MM.1S (cell line): ENCODE data around the gene PTH2R.

ENCODE experiments used
- DNase-seq: peaks from one replicate; pipeline ENCODE4 v3.0.0-alpha.2; 2015
- H2AFZ ChIP-seq: fragments of 300-600 bp; sonication (generic); 2 replicates; pipeline ENCODE4 v1.6.0; 2016; ENCODE audit warnings: antibody characterized with exemption, low read length
- H3F3A ChIP-seq: fragments of 300-600 bp; sonication (generic); 2 replicates; pipeline ENCODE4 v1.6.1; 2016; ENCODE audit warnings: mild to moderate bottlenecking, antibody characterized with exemption, low read length, moderate library complexity, mixed read lengths; ENCODE audit not compliant: insufficient read depth
- H3K27ac ChIP-seq: fragments of 300-600 bp; sonication (generic); 2 replicates; pipeline ENCODE4 v1.5.1; 2016; ENCODE audit warnings: mild to moderate bottlenecking, low read length
- H3K27me3 ChIP-seq: fragments of 300-600 bp; sonication (generic); replicated peaks from 2 replicates; pipeline ENCODE4 v1.6.0; 2016; ENCODE audit warnings: low read length; ENCODE audit not compliant: insufficient read depth
- H3K36me3 ChIP-seq: fragments of 300-600 bp; sonication (generic); replicated peaks from 2 replicates; pipeline ENCODE4 v1.6.1; 2016; ENCODE audit warnings: mild to moderate bottlenecking, low read length, mixed read lengths; ENCODE audit not compliant: insufficient read depth
- H3K4me1 ChIP-seq: fragments of 300-600 bp; sonication (generic); 2 replicates; pipeline ENCODE4 v1.6.1; 2016; ENCODE audit warnings: low read length, mixed read lengths
- H3K4me2 ChIP-seq: fragments of 300-600 bp; sonication (generic); 2 replicates; pipeline ENCODE4 v1.6.0; 2016; ENCODE audit warnings: low read depth, low read length
- H3K4me3 ChIP-seq: fragments of 300-600 bp; sonication (generic); 2 replicates; pipeline ENCODE4 v1.5.1; 2016; ENCODE audit warnings: low read length, mixed read lengths
- H3K79me2 ChIP-seq: fragments of 300-600 bp; sonication (generic); 2 replicates; pipeline ENCODE4 v1.6.1; 2016; ENCODE audit warnings: mixed run types, low read length, mixed read lengths
- H3K9ac ChIP-seq: fragments of 300-600 bp; sonication (generic); 2 replicates; pipeline ENCODE4 v1.6.1; 2016; ENCODE audit warnings: low read length, mixed read lengths
- H3K9me2 ChIP-seq: fragments of 300-600 bp; sonication (generic); replicated peaks from 2 replicates; pipeline ENCODE4 v1.6.1; 2016; ENCODE audit warnings: mild to moderate bottlenecking, low read length, mixed read lengths; ENCODE audit not compliant: insufficient read depth
- H3K9me3 ChIP-seq: fragments of 300-600 bp; sonication (generic); replicated peaks from 2 replicates; pipeline ENCODE4 v1.6.1; 2016; ENCODE audit warnings: mild to moderate bottlenecking, low read length, mixed read lengths; ENCODE audit not compliant: insufficient read depth
- H4K20me1 ChIP-seq: fragments of 300-600 bp; sonication (generic); 2 replicates; pipeline ENCODE4 v1.6.1; 2016; ENCODE audit warnings: mild to moderate bottlenecking, low read length, moderate library complexity, mixed read lengths; ENCODE audit not compliant: insufficient read depth
- EZH2 ChIP-seq: fragments of 300-600 bp; sonication (generic); optimal IDR thresholded peaks from 2 replicates; pipeline ENCODE3; 2017; ENCODE audit warnings: low read depth, mild to moderate bottlenecking, antibody characterized with exemption, low read length, mixed read lengths
- EZH2phosphoT487 ChIP-seq: fragments of 300-600 bp; sonication (generic); IDR thresholded peaks from 2 replicates; pipeline ENCODE4 v1.6.1; 2018; ENCODE audit warnings: antibody characterized with exemption, low read length
- TF ChIP-seq, protein P1 (sequence below): fragments of 300-600 bp; sonication (generic); IDR thresholded peaks from 2 replicates; pipeline ENCODE4 v1.5.1; 2016; ENCODE audit warnings: antibody characterized with exemption, low read length, mixed read lengths

The PTH2R gene, protein sequence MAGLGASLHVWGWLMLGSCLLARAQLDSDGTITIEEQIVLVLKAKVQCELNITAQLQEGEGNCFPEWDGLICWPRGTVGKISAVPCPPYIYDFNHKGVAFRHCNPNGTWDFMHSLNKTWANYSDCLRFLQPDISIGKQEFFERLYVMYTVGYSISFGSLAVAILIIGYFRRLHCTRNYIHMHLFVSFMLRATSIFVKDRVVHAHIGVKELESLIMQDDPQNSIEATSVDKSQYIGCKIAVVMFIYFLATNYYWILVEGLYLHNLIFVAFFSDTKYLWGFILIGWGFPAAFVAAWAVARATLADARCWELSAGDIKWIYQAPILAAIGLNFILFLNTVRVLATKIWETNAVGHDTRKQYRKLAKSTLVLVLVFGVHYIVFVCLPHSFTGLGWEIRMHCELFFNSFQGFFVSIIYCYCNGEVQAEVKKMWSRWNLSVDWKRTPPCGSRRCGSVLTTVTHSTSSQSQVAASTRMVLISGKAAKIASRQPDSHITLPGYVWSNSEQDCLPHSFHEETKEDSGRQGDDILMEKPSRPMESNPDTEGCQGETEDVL

DNA sequence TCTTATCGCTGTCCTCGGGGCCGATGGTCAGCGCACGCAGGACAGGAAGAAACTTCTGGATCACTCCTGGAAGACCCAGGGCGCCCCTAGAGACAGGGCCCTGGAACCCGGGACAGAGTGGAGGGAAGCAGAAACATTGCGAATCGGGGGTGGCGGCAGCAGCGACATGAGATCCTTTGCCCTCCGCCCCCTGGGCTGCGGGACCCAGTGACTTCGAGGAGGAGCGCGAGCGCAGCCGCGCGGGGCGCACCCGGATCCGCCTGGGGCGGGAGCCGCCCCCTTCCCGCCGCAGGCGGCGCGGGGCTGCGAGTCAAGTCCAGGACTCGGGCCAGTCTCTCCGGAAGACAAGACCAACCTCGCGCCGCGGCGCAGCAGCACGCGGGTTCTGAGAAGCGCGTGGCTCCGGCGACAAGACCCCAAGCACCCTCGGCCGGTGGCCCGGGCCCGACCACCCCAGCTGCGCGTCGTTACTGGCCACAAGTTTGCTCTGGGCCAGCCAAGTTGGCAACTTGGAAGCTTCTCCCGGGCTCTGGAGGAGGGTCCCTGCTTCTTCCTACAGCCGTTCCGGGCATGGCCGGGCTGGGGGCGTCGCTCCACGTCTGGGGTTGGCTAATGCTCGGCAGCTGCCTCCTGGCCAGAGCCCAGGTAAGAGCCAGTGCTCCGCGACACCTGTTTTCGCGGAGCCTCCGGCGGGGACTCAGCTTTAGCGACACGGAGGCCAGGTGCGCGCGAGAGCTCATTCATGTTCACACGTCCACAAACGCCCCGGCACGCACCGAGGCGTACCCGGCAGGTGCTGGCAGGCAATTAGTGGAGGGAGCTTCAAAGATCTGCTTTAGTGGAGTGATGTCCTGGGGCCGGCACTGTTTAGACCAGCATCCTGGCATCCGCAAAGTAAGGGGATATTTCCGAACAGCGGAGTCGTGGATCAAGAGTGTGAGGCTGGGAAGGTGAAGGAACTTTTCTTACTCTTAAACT, at the start of gene PTH2R:
Gene PTH2R, plus strand, starts transcription at position 319 of the 978 bp plus-strand sequence. Its CDS starts 252 bp downstream, at position 571.
- DNase-seq: no peak
- TF ChIP-seq, protein P1, sequence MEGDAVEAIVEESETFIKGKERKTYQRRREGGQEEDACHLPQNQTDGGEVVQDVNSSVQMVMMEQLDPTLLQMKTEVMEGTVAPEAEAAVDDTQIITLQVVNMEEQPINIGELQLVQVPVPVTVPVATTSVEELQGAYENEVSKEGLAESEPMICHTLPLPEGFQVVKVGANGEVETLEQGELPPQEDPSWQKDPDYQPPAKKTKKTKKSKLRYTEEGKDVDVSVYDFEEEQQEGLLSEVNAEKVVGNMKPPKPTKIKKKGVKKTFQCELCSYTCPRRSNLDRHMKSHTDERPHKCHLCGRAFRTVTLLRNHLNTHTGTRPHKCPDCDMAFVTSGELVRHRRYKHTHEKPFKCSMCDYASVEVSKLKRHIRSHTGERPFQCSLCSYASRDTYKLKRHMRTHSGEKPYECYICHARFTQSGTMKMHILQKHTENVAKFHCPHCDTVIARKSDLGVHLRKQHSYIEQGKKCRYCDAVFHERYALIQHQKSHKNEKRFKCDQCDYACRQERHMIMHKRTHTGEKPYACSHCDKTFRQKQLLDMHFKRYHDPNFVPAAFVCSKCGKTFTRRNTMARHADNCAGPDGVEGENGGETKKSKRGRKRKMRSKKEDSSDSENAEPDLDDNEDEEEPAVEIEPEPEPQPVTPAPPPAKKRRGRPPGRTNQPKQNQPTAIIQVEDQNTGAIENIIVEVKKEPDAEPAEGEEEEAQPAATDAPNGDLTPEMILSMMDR: no peak
- TF ChIP-seq EZH2phosphoT487 (no peak), EZH2 (no peak)
- Histone ChIP-seq H3K36me3 (no peaks in the 10 kb centered on the region), H2AFZ (no peak within 1 kb of the TSS), H3K4me1 (no peaks in the 10 kb centered on the region), H3K79me2 (no peaks in the 10 kb centered on the region), H3F3A (no peaks in the 10 kb centered on the region), H3K27me3 (no peaks in the 10 kb centered on the region), H3K9me2 (no peaks in the 10 kb centered on the region), H3K9ac (no peak within 1 kb of the TSS), H3K9me3 (no peaks in the 10 kb centered on the region), H4K20me1 (no peaks in the 10 kb centered on the region), H3K27ac (no peak within 1 kb of the TSS), H3K4me3 (no peak within 1 kb of the TSS), H3K4me2 (no peak within 1 kb of the TSS)

DNA sequence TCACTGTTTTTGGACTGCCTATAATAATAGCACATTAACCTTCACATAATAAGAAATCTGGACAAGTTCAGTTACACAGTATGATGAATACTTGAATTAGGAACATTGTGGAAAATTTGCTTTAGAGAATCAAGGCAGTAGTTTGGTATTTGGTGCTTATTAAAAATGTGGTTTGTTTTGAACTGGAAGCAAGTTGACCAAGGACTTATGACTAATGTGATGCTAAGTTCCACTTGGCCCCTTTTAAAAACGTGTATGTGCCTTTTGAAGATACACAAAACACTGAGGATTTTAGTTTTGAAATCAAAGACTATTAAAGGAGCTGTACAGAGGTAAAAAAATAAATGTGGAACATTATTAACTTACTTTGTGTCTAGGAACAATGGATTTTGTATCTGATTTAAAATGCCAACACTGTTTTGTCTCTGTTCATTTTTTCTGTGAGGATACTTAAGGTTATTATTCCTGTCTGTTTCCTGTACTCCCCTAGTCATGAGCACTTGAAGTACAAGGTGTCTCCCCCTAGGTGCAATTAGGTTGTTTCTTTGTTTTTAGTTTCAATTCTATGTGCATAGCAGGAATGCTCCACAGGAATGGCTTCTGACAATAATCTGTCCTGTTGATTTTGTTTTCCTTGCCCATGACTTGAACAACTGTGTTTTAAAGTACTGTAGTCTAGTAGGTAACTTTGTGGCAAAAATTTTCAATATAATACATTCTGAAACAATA, 49.6 kb upstream of the PTH2R start:
- H3K36me3 ChIP-seq: peaks cover 4% of the 10 kb centered on the region
- no peaks in the 10 kb centered on the region for H3K9me3 ChIP-seq
- H4K20me1 ChIP-seq: no peaks in the 10 kb centered on the region
- no peak for DNase-seq
- no peaks in the 10 kb centered on the region for H3K9me2 ChIP-seq
- H3K27ac ChIP-seq: no peak overlapping the region
- no peaks in the 10 kb centered on the region for H3K79me2 ChIP-seq
- no peak overlapping the region for H3K4me2 ChIP-seq
- TF ChIP-seq EZH2 (no peak), EZH2phosphoT487 (no peak)
- TF ChIP-seq, protein P1: no peak
- H3K4me1 ChIP-seq: no peaks in the 10 kb centered on the region
- H3K27me3 ChIP-seq: no peaks in the 10 kb centered on the region
- no peak overlapping the region for H3K4me3 ChIP-seq
- no peak overlapping the region for H2AFZ ChIP-seq
- H3K9ac ChIP-seq: no peak overlapping the region
- H3F3A ChIP-seq: no peaks in the 10 kb centered on the region

DNA sequence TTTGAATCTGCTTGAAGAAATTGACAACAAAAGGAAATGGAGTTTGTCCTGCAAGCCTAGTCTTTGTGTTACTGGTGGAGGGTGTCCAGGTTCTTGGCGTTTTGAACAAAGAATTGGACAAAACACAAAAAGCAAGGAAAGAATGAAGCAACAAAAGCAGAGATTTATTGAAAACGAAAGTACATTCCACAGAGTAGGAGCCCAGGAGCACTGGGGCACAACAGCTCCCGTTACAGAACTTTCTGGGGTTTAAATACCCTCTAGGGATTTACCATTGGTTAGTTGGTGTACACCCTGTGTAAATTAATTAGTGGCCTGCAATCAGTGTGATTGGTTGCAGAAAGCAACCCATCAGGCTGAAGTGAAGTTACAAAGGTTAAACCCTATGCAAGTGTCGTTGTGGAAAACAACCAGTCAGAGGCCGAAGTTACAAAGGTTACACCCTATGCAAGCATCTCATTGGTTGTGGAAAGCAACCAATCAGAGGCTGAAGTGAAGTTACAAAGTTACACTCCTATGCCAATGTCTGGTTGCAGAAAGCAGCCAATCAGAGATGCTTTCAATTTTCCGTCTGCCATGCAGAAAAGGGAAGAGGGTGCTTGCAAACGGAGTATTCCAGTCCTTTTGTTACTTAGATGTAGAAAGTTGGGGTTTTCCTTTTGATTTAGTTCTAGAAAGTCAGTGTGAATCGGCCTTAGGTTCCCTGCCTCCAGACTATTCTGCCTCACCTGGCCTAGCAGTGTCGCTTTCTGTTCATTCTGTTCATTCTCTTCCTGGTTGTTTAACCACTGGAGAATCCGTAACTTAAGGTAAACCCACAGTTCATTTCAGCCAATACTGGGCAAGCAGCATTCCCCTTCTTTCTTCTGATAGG, 47.6 kb upstream of the PTH2R start:
- Histone ChIP-seq H3K27ac (no peak overlapping the region), H3K36me3 (peaks cover 2% of the 10 kb centered on the region; the same call in 1 of the 2 replicates), H3K9me2 (no peaks in the 10 kb centered on the region), H3K27me3 (no peaks in the 10 kb centered on the region), H3K9me3 (no peaks in the 10 kb centered on the region), H4K20me1 (no peaks in the 10 kb centered on the region), H3K4me1 (no peaks in the 10 kb centered on the region), H3K4me2 (no peak overlapping the region), H3K4me3 (no peak overlapping the region), H3K79me2 (no peaks in the 10 kb centered on the region), H3K9ac (no peak overlapping the region), H3F3A (no peaks in the 10 kb centered on the region), H2AFZ (no peak overlapping the region)
- no peak for DNase-seq
- TF ChIP-seq, protein P1: no peak
- no peak for TF ChIP-seq EZH2phosphoT487
- TF ChIP-seq EZH2: no peak
